OCI-LY3 (cell line): ENCODE results near the gene ZNF197.

Source experiments
- CTCF ChIP-seq: fragments of 200-600, 300-600 bp; sonication (generic); IDR thresholded peaks from 2 replicates; pipeline ENCODE4 v1.5.1; 2014; ENCODE audit warnings: antibody characterized with exemption, low read length, low read depth
- EZH2phosphoT487 ChIP-seq: fragments of 200-600 bp; shearing (Covaris generic); IDR thresholded peaks from 2 replicates; pipeline ENCODE4 v1.6.1; 2018; ENCODE audit warnings: antibody characterized with exemption, mixed run types, low read depth

- TF ChIP-seq CTCF (no peak), EZH2phosphoT487 (no peak)
Observed at GRCh38 chr3:44648564-44649229, 23.9 kb downstream of the ZNF197 start, which contains the start of gene ZNF35.
